ENCODE measurements around the gene PITRM1.

- TF ChIP-seq CTCF (IDR thresholded peaks at IDR 0.05; ENCODE audit: poor library complexity) = no peak
- no peak for TF ChIP-seq EZH2 (IDR thresholded peaks at IDR 0.05; ENCODE audit: borderline replicate concordance)
Observed at GRCh38 chr10:3190817-3191216, 18.2 kb upstream of the PITRM1 start.

Data from hepatocyte (in vitro differentiated cells).